GM12892 (cell line): ENCODE data around the gene ABTB2.

Experiments used
- POLR2A ChIP-seq: IDR thresholded peaks from 2 replicates; pipeline ENCODE4 v1.6.1; 2011; ENCODE audit warnings: low read depth, low read length, control low read depth
- POLR2AphosphoS5 ChIP-seq: IDR thresholded peaks from 2 replicates; pipeline ENCODE4 v1.6.1; 2011; ENCODE audit warnings: low read depth, low read length, control low read depth

GRCh38 chr11:34343686-34344085 lies 14.1 kb downstream of the ABTB2 start:
- TF ChIP-seq POLR2A (no peak), POLR2AphosphoS5 (no peak)
